HG02884 (cell line): Measurements from ENCODE around the gene KIF13A.

Source experiments
- ATAC-seq: cut with Tn5 transposase; IDR thresholded peaks from one replicate; pipeline ENCODE4 v1.9.1; 2021; ENCODE audit warnings: mild to moderate bottlenecking, moderate library complexity; ENCODE audit not compliant: unreplicated experiment

KIF13A gene

GRCh38 chr6:17730078-17730704, 257.2 kb downstream of the KIF13A start:
- no peak for ATAC-seq

GRCh38 chr6:17729223-17730077, 258.0 kb downstream of the KIF13A start:
- ATAC-seq, result no peak

DNA sequence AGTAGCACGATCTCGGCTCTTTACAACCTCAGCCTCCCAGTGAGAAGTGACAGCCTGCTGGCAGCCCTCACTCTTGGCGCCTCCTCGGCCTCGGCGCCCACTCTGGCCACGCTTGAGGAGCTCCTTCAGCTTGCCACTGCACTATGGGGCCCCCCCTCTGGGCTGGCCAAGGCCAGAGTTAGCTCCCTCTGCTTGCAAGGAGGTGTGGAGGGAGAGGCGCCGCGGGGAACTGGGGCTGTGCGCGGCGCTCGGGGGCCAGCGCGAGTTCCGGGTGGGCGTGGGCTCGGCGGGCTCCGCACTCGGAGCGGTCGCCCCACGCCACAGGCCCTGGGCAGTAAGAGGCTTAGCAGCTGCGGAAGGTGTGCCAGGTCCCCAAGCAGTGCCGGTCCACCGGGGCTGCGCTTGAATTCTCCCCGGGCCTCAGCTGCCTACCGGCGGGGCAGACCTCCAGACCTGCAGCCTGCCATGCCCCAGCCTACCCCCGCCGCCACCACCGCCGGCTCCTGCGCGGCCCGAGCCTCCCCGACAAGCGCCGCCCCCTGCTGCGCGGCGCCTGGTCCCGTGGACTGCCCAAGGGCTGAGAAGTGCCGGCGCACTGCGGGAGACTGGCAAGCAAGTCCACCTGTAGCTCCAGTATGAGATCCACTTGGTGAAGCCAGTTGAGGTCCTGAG, 258.7 kb downstream of the KIF13A start:
- ATAC-seq, result no peak

DNA sequence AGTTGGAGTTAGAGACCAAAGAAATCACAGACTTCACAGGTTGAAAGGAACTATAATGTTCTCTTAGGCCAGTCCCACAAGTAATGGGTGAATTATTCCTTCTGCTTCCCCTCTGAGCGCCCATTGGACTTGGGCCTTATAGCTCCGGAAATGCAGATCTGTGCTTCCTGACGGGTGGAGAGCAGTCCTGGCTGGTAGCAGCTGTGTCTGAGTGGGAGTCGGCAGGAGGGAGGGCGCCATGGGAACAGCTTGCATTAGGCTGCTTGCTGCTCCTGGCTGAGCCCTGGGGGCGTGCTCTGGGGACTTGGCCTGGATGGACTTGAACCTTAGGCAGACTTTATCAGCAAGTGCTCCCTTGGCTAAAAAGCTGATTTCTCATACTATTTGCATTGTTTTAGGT, 262.4 kb downstream of the KIF13A start:
- ATAC-seq, result no peak

DNA sequence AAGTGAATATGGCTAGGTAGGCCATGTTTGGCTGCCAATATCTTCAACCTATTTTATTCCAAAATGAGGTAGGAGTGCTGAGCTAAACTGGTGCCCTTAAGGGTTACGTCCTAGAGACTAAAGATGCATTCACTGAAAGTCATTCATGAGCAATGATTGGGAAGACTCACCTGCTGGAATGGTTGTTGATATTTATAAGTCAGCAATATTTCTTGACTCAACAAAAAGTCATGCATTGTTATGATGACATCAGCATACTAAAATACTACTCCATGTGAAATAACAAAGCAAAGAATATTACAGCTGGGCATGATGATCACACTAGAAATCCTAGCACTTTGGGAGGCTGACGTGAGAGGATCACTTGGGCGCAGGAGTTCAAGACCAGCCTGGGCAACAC, 263.1 kb downstream of the KIF13A start:
- no peak for ATAC-seq

DNA sequence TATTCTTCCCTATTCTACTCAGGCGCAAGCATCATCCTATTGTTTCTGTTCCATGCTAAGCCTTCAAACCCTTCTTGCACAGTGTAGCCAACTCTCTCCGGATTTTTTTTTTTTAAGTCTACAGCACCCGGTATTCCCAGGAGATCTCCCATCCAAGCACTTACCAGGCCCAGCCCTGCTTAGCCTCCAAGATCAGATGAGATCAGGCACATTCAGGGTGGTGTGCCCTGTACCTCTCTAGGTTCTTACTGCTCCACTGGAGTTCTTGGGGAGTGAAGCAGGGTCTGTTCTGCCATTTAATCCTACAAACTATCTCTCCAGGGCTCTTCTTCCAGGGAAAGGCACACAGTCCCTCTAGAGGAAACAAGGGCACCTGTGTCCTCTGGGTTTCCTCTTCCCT, 265.8 kb downstream of the KIF13A start:
- no peak for ATAC-seq

DNA sequence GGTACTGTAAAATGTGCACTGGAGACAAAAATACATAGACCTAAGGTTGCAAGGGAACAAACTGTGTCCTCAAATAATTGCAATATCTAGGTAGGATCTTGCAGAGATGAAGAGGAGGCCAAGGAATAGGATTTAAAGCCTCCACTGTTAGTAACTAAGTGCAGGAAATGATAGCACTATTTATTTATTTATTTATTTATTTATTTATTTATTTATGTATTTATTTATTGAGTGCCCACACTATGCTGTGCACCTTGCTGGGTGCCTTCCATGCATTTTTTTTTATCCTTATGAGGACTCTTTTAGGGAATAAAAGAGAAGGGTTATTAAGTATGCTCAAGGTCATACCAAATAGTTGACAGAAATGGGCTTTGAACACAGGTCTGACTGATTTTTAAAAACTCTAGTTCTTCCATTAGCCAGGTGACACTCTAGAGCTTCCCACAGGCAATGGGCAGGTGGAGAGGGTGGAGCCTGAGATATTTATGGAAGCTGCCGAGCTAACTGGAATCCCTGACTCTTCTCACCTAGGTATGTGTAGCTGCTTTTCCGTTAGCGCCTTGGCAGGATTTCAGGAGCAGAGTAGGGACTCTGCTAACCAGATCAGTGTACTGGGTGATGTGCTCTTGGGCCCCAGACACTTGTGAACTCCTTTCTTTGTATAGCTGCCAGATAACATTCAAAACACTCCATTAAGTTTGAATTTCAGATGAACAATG, 268.0 kb downstream of the KIF13A start:
- no peak for ATAC-seq

- ATAC-seq, result no peak
These were observed 271.2 kb downstream of the KIF13A start for GRCh38 chr6:17716221-17716620.

DNA sequence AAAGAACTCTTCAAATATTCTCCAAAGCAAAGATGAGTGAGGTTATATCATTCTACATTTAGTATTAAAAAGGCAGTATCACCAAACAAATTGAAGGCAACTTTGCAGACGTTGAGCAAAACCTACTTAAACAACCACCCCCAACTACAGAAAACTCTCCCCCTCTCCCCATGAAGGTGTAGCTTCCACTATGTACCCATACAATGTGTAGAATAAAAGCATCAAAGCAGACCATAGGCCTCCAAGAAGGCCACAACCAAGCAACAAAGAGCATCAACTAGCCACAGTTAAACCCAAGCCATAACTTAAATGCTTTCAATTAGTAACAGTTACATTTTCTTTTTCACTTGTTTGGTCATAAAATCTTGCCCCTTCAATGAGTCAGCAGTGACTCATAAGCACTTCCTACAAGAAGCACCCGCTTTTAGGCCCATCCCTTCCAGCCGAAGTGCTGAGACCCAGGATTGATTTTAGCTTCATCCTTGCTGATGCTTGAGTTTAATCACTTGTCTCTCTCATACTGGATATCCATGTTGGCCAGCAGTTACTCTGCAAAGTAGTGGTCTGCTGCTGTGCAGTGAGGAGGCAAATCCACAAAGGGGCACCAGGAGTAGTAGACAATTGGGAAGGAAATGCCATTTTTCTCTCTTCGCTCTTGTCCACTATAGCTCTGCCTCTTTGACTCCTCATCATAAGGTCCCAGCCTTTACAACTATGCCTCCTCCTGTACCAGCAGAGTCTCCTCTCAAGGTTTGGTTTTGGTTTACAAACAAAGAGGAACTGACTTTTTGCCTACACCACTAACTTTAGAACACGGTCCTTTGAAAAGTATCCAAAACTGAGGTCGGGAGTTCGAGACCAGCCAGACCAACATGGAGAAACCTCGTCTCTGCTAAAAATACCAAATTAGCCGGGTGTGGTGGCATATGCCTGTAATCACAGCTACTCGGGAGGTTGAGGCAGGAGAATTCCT, 272.3 kb downstream of the KIF13A start:
- ATAC-seq, result peak; percentile 89

GRCh38 chr6:17714177-17714576, 273.3 kb downstream of the KIF13A start:
- ATAC-seq, result no peak

DNA sequence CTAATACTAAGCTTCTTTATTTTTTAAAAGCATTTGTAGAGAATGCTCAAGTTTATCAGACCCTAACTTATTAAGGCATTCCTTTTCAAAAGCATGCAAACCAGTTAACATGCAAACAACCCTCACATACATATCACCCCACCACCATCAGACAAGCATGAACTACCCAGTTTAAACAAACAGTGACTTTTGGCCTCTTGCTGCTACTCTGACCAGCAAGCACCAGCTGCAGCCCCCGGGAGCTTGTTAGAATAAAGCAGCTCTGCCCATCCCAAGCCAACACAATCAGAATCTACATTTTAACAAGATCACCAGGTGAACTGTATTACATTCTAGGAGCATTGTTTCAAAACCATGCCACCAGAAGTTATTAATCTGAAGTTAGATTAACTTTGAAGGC, 274.9 kb downstream of the KIF13A start:
- ATAC-seq, result no peak

GRCh38 chr6:17710331-17710730, 277.1 kb downstream of the KIF13A start:
- no peak for ATAC-seq

DNA sequence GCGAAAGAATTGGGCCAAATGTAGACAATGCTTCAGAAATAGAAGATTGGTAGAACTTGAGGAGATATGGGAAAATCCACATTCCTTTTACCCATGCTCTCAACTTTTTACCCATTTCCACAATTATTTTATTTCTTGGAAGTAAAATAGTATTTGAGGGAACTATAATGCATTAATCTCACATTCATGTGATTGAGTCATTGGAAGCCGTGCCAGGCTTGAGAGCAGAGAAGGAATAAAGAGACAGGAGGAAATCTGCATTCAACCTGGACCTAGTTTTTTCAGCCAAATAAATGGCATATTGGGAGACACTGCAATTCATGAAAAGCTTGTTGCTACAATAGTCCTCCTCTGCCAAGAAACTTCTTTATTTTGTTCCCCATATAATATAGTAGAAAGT, 278.0 kb downstream of the KIF13A start:
- no peak for ATAC-seq
